Cardiac fibroblast (primary cell): ENCODE results near the gene ERICH4.
"Not testable (repeated sequence)": the region's sequence is repeated elsewhere in the genome, so short reads cannot be mapped to it uniquely, and the experiment has no call there.

Experiments used
- DNase-seq, 2 donors: peaks; one replicate each; pipeline versions ENCODE4 v3.0.0 to v3.0.0-alpha.2; 2010; ENCODE audit warnings: low read depth in 2 of 2
- H3K4me3 ChIP-seq, 2 donors: replicated peaks in 1 of 2; 1 replicate in 1 of 2; 2 replicates in 1 of 2; pipeline ENCODE4 v1.5.1; 2011; ENCODE audit warnings: low read depth in 2 of 2, low read length in 2 of 2, mild to moderate bottlenecking in 2 of 2, moderate library complexity in 1 of 2
- CTCF ChIP-seq: IDR thresholded peaks from one replicate; pipeline ENCODE4 v1.5.1; 2011; ENCODE audit warnings: low read depth, mild to moderate bottlenecking, low read length, inconsistent platforms

ERICH4 gene

GRCh38 chr19:41456342-41456918, 13.5 kb downstream of the ERICH4 start:
- no peak for TF ChIP-seq CTCF
- DNase-seq = peak; percentile 66 to 78
- no peak overlapping the region for H3K4me3 ChIP-seq

- TF ChIP-seq CTCF = no peak
- no peak for DNase-seq
- H3K4me3 ChIP-seq = no peak overlapping the region
These were observed 14.3 kb downstream of the ERICH4 start for GRCh38 chr19:41457241-41457640.

GRCh38 chr19:41462497-41462896, 19.5 kb downstream of the ERICH4 start:
- H3K4me3 ChIP-seq = no peak overlapping the region
- TF ChIP-seq CTCF = no peak
- DNase-seq = no peak

GRCh38 chr19:41463257-41464256, 20.6 kb downstream of the ERICH4 start:
- not testable (repeated sequence) for H3K4me3 ChIP-seq, DNase-seq

GRCh38 chr19:41476583-41476982, 33.6 kb downstream of the ERICH4 start:
- TF ChIP-seq CTCF = no peak
- DNase-seq = no peak
- no peak overlapping the region for H3K4me3 ChIP-seq

GRCh38 chr19:41478171-41478570, 35.2 kb downstream of the ERICH4 start:
- DNase-seq = no peak
- no peak for TF ChIP-seq CTCF
- H3K4me3 ChIP-seq = peak overlapping the region in 1 of 2 donors; percentile 2
